ENCODE measurements around the gene ADGRL2.

The ADGRL2 gene

GRCh38 chr1:81887421-81888144, 86.8 kb downstream of the ADGRL2 start:
- no peaks in the 10 kb centered on the region for H3K36me3 ChIP-seq (ENCODE audit: insufficient read depth, low read length)
- no peak overlapping the region for H3K9ac ChIP-seq (ENCODE audit: insufficient read length)
- H3K9me3 ChIP-seq (ENCODE audit: low read depth, low read length), result no peaks in the 10 kb centered on the region
- no peak for DNase-seq (ENCODE audit: low read depth, low spot score)
- no peak for TF ChIP-seq FOXP2 (optimal IDR thresholded peaks at IDR 0.05; ENCODE audit: control extremely low read depth, extremely low read length, insufficient read depth)
- TF ChIP-seq POLR2AphosphoS5 (IDR thresholded peaks at IDR 0.05; ENCODE audit: borderline replicate concordance, low read depth, low read length), result no peak
- no peak for TF ChIP-seq EZH2 (IDR thresholded peaks at IDR 0.05)
- H3K4me3 ChIP-seq, result no peak overlapping the region
- no peak overlapping the region for H3K27ac ChIP-seq

DNA sequence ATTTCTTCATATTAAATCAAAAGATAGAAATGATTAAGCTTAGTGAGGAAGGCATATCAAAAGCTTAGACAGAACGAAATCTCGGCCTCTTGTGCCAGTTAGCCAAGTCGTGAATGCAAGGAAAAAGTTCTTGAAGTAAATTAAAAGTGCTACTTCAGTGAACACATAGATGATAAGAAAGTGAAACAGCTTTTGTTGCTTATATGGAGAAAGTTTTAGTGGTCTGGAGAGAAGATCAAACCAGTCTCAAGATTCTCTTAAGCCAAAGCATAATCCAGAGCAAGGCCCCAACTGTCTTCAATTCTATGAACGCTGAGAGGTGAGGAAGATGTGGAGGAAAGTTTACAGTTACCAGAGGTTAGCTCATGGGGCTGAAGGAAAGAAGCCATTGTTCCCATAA, 88.4 kb downstream of the ADGRL2 start:
- H3K27ac ChIP-seq, result no peak overlapping the region
- no peaks in the 10 kb centered on the region for H3K36me3 ChIP-seq (ENCODE audit: insufficient read depth, low read length)
- TF ChIP-seq POLR2AphosphoS5 (IDR thresholded peaks at IDR 0.05; ENCODE audit: borderline replicate concordance, low read depth, low read length) (no peak), FOXP2 (optimal IDR thresholded peaks at IDR 0.05; ENCODE audit: control extremely low read depth, extremely low read length, insufficient read depth) (no peak), EZH2 (IDR thresholded peaks at IDR 0.05) (no peak)
- no peaks in the 10 kb centered on the region for H3K9me3 ChIP-seq (ENCODE audit: low read depth, low read length)
- H3K4me3 ChIP-seq, result no peak overlapping the region
- DNase-seq (ENCODE audit: low read depth, low spot score), result no peak
- H3K9ac ChIP-seq (ENCODE audit: insufficient read length), result no peak overlapping the region

DNA sequence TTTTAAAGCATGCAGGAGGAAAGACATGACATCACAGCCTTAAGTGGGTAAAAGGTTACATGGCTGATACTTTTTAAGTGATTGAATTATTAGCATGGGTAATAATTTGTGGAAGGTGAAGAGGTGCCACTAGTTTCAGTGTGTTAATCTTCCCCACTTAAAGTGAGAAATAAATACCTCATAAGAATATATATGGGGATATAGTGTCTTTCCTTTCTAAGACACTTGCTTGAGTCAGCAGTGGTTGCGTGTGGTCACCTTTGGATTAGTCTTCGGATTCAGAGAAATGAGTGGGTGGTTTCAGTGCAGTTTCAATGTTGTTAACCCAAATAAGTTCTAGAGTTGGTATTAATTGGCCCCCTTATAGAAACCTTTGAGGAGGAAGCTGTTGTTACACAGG, 94.1 kb downstream of the ADGRL2 start:
- Histone ChIP-seq H3K36me3 (ENCODE audit: insufficient read depth, low read length) (no peaks in the 10 kb centered on the region), H3K9ac (ENCODE audit: insufficient read length) (no peak overlapping the region), H3K9me3 (ENCODE audit: low read depth, low read length) (no peaks in the 10 kb centered on the region), H3K27ac (no peak overlapping the region), H3K4me3 (no peak overlapping the region)
- DNase-seq (ENCODE audit: low read depth, low spot score), result no peak
- no peak for TF ChIP-seq POLR2AphosphoS5 (IDR thresholded peaks at IDR 0.05; ENCODE audit: borderline replicate concordance, low read depth, low read length)
- no peak for TF ChIP-seq FOXP2 (optimal IDR thresholded peaks at IDR 0.05; ENCODE audit: control extremely low read depth, extremely low read length, insufficient read depth)
- TF ChIP-seq EZH2 (IDR thresholded peaks at IDR 0.05), result no peak

DNA sequence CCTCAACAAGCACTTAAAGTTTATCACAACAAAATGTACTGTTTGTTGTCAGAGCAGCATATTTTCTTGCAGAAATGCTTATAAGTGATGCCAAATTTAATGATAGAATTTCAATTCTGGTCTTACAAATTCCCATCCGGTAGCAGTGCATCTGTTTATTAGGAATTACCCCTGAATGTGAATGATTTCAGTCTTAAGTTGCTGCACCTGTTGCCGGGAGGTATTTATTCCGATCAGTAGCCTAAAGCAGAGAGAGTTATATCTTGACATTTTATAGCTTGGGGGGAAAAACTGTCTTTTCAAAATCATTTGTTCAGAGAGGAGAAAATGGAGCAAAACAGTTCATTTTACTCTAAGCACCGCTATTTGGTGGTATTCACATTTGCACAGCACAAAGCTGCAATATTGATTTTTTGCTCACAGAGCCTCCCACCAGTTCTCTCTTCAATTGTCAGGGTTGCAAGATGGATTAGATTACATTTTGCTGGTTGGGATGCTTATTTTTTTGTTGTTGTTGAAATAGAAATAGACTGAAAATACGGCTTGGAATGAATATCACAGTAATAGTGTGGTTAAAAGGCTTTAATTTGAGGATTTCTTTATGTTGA, 98.6 kb downstream of the ADGRL2 start:
- no peak overlapping the region for H3K27ac ChIP-seq
- no peak overlapping the region for H3K9ac ChIP-seq (ENCODE audit: insufficient read length)
- TF ChIP-seq EZH2 (IDR thresholded peaks at IDR 0.05) (no peak), POLR2AphosphoS5 (IDR thresholded peaks at IDR 0.05; ENCODE audit: borderline replicate concordance, low read depth, low read length) (no peak), FOXP2 (optimal IDR thresholded peaks at IDR 0.05; ENCODE audit: control extremely low read depth, extremely low read length, insufficient read depth) (no peak)
- no peaks in the 10 kb centered on the region for H3K36me3 ChIP-seq (ENCODE audit: insufficient read depth, low read length)
- no peak overlapping the region for H3K4me3 ChIP-seq
- DNase-seq (ENCODE audit: low read depth, low spot score), result no peak
- no peaks in the 10 kb centered on the region for H3K9me3 ChIP-seq (ENCODE audit: low read depth, low read length)

DNA sequence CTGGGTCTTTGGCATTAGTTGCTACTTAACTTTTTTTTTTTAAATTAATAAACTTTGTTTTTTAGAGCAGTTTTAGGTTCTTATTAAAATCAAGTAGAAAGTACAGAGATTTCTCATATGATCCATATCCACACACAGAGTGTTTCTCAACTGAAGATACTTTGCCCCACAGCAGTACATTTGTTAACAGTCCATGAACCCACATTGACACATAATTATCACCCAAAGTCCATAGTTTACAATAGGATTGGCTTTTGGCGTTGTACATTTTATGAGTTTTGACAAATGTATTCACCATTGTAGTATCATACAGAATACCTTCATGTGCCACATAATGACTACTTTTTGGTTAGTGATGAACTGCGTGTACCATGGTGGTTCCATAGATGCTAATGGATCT, 106.8 kb downstream of the ADGRL2 start:
- DNase-seq (ENCODE audit: low read depth, low spot score), result no peak
- TF ChIP-seq FOXP2 (optimal IDR thresholded peaks at IDR 0.05; ENCODE audit: control extremely low read depth, extremely low read length, insufficient read depth), result no peak
- no peak for TF ChIP-seq POLR2AphosphoS5 (IDR thresholded peaks at IDR 0.05; ENCODE audit: borderline replicate concordance, low read depth, low read length)
- no peak for TF ChIP-seq EZH2 (IDR thresholded peaks at IDR 0.05)
- Histone ChIP-seq H3K9me3 (ENCODE audit: low read depth, low read length) (no peaks in the 10 kb centered on the region), H3K9ac (ENCODE audit: insufficient read length) (no peak overlapping the region), H3K4me3 (no peak overlapping the region), H3K36me3 (ENCODE audit: insufficient read depth, low read length) (no peaks in the 10 kb centered on the region), H3K27ac (no peak overlapping the region)

DNA sequence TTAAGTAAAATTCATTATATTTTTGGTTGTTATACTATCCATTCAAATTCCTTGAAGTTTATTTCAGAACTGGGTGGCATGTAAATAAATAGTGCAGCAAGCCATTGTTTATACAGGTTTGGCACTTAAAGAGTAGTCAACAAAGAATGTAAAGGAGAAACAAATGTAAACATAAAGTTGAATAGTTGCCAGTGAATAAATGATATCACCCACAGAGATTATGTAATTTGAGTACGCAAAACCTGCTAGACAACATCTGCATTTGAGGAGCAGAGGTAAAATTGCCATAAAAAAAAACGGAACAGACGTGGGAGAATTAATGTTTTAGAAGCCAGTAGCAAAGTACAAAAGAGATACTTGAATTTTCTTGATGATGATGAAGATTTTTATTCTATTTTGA, 111.6 kb downstream of the ADGRL2 start:
- no peaks in the 10 kb centered on the region for H3K9me3 ChIP-seq (ENCODE audit: low read depth, low read length)
- H3K27ac ChIP-seq, result no peak overlapping the region
- no peak overlapping the region for H3K4me3 ChIP-seq
- DNase-seq (ENCODE audit: low read depth, low spot score), result no peak
- TF ChIP-seq EZH2 (IDR thresholded peaks at IDR 0.05), result no peak
- no peak for TF ChIP-seq FOXP2 (optimal IDR thresholded peaks at IDR 0.05; ENCODE audit: control extremely low read depth, extremely low read length, insufficient read depth)
- no peak for TF ChIP-seq POLR2AphosphoS5 (IDR thresholded peaks at IDR 0.05; ENCODE audit: borderline replicate concordance, low read depth, low read length)
- H3K9ac ChIP-seq (ENCODE audit: insufficient read length), result no peak overlapping the region
- no peaks in the 10 kb centered on the region for H3K36me3 ChIP-seq (ENCODE audit: insufficient read depth, low read length)

GRCh38 chr1:81915937-81916336, 115.2 kb downstream of the ADGRL2 start:
- no peak for DNase-seq (ENCODE audit: low read depth, low spot score)

GRCh38 chr1:81920245-81920740, 119.6 kb downstream of the ADGRL2 start:
- no peak for DNase-seq (ENCODE audit: low read depth, low spot score)
- no peak overlapping the region for H3K9ac ChIP-seq (ENCODE audit: insufficient read length)
- H3K27ac ChIP-seq, result no peak overlapping the region
- H3K9me3 ChIP-seq (ENCODE audit: low read depth, low read length), result no peaks in the 10 kb centered on the region
- TF ChIP-seq FOXP2 (optimal IDR thresholded peaks at IDR 0.05; ENCODE audit: control extremely low read depth, extremely low read length, insufficient read depth), result no peak
- TF ChIP-seq POLR2AphosphoS5 (IDR thresholded peaks at IDR 0.05; ENCODE audit: borderline replicate concordance, low read depth, low read length), result no peak
- TF ChIP-seq EZH2 (IDR thresholded peaks at IDR 0.05), result no peak
- peak overlapping the region; percentile 48 for H3K4me3 ChIP-seq
- H3K36me3 ChIP-seq (ENCODE audit: insufficient read depth, low read length), result no peaks in the 10 kb centered on the region

More at GRCh38 chr1:81915937-81916336, 115.2 kb downstream of the ADGRL2 start:
- H3K27ac ChIP-seq, result no peak overlapping the region
- no peak overlapping the region for H3K9ac ChIP-seq (ENCODE audit: insufficient read length)
- TF ChIP-seq EZH2 (IDR thresholded peaks at IDR 0.05), result no peak
- TF ChIP-seq FOXP2 (optimal IDR thresholded peaks at IDR 0.05; ENCODE audit: control extremely low read depth, extremely low read length, insufficient read depth), result no peak
- TF ChIP-seq POLR2AphosphoS5 (IDR thresholded peaks at IDR 0.05; ENCODE audit: borderline replicate concordance, low read depth, low read length), result no peak
- H3K36me3 ChIP-seq (ENCODE audit: insufficient read depth, low read length), result no peaks in the 10 kb centered on the region
- H3K9me3 ChIP-seq (ENCODE audit: low read depth, low read length), result no peaks in the 10 kb centered on the region
- no peak overlapping the region for H3K4me3 ChIP-seq

All from SK-N-MC (cell line).